Upper lobe of right lung (tissue), 1 donor: ENCODE data around the gene STK33. TPM values are rescaled to one million over a fixed set of nuclear protein-coding genes. Genes with fewer than 3 reads are reported as not detected.

Experiments used
- ATAC-seq: fragments of 200-7000 bp; cut with Tn5 transposase; one replicate; pipeline ENCODE4 v1.9.1; 2020; ENCODE audit warnings: mild to moderate bottlenecking, moderate library complexity
- DNase-seq: peaks from one replicate; pipeline ENCODE4 v3.0.0-alpha.2; 2020
- H3K27ac ChIP-seq: fragments of 200-600 bp; one replicate; pipeline ENCODE4 v1.8.0; 2022
- H3K27me3 ChIP-seq: fragments of 200-600 bp; one replicate; pipeline ENCODE4 v1.8.0; 2022; ENCODE audit warnings: mild to moderate bottlenecking
- H3K36me3 ChIP-seq: fragments of 200-600 bp; one replicate; pipeline ENCODE4 v1.8.0; 2022
- H3K4me1 ChIP-seq: fragments of 200-600 bp; one replicate; pipeline ENCODE4 v1.8.0; 2022
- H3K4me3 ChIP-seq: fragments of 200-600 bp; one replicate; pipeline ENCODE4 v1.8.0; 2022; ENCODE audit warnings: mild to moderate bottlenecking
- H3K9me3 ChIP-seq: fragments of 200-600 bp; one replicate; pipeline ENCODE4 v1.8.0; 2022
- intact Hi-C: fragments of 100-400 bp; cut with DNase I; formaldehyde crosslinking; loops from one replicate; pipeline ENCODE4 v1.11.0; 2022
- total RNA-seq: library from RNA; stranded (reverse); fragmentation: NEBNext Ultra II Directional; extraction: Animal tissue kit (Norgen Biotek cat#: 25700); gene quantifications from one replicate; pipeline ENCODE4 v1.2.1, GENCODE V29; 2021
- TF ChIP-seq, protein P1 (sequence below): fragments of 200-600 bp; IDR thresholded peaks from one replicate; pipeline ENCODE4 v1.8.0; 2022; ENCODE audit warnings: antibody characterized with exemption
- donor health status: DM: no; HTN: yes; CAD: no; lungs with severe emphysema.

The STK33 gene
- total RNA-seq, 1 donor from 2014 or later = 9.4 TPM

DNA sequence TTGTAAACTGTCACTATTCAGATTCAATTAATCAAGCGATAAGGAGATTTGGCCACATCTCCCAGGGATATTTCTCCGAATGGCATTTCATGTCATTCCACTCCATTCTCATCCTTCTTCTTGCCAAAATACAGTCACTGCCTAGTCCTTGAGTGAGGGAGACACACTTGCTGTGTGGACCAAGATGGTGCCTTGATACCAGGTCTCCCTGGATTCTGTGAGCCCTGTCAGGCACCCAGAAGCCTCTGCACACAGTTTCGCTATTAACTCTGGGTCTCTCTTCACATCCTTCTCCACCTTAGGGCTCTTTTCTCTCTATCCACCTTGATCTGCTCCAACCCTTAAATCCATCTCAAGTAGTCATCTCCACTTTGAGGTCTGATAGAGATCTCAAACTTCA lies 210.4 kb downstream of the STK33 start:
- TF ChIP-seq, protein P1, sequence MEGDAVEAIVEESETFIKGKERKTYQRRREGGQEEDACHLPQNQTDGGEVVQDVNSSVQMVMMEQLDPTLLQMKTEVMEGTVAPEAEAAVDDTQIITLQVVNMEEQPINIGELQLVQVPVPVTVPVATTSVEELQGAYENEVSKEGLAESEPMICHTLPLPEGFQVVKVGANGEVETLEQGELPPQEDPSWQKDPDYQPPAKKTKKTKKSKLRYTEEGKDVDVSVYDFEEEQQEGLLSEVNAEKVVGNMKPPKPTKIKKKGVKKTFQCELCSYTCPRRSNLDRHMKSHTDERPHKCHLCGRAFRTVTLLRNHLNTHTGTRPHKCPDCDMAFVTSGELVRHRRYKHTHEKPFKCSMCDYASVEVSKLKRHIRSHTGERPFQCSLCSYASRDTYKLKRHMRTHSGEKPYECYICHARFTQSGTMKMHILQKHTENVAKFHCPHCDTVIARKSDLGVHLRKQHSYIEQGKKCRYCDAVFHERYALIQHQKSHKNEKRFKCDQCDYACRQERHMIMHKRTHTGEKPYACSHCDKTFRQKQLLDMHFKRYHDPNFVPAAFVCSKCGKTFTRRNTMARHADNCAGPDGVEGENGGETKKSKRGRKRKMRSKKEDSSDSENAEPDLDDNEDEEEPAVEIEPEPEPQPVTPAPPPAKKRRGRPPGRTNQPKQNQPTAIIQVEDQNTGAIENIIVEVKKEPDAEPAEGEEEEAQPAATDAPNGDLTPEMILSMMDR = no peak
- Histone ChIP-seq H3K4me3 (no peak overlapping the region), H3K36me3 (no peaks in the 10 kb centered on the region), H3K27ac (no peak overlapping the region), H3K27me3 (no peaks in the 10 kb centered on the region), H3K9me3 (no peaks in the 10 kb centered on the region), H3K4me1 (no peaks in the 10 kb centered on the region)
- intact Hi-C loops = no loop called here
- DNase-seq (no peak), ATAC-seq (no peak)

- Histone ChIP-seq H3K27me3 (no peaks in the 10 kb centered on the region), H3K4me1 (no peaks in the 10 kb centered on the region), H3K36me3 (no peaks in the 10 kb centered on the region), H3K4me3 (no peak overlapping the region), H3K9me3 (no peaks in the 10 kb centered on the region), H3K27ac (no peak overlapping the region)
- DNase-seq (no peak), ATAC-seq (no peak)
- intact Hi-C loops = no loop called here
- TF ChIP-seq, protein P1 = no peak
Measured at GRCh38 chr11:8383227-8383626, 210.8 kb downstream of the STK33 start.

DNA sequence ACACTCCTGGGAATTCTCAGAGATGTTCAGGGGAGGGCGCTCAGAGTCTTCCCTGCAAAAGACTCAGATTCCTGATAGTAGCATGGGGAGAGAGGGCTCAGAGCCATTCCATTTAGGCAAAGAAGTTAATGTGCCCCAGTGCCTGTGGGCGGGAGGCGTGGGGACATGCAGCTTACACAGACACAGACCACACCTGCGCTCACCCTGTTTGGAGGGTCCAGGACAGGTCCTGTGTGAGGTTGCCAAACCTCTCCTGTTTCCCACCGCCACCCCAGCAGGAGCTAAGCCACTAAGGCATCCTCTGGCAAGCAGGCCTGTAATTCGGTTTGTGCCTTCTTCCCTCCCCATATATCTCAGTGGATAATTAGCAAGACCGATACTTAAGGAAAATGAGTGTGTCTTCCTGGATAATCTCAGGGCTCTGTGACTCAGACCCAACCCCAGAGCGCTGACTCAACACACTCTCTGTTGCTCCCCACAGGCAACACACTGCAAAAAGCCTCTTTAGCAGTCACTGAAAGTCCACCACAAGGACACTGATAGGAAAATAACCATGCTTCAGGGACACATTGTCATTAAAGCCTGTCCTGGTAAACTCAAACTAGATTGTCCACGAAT lies 211.5 kb downstream of the STK33 start:
- no peak overlapping the region for H3K4me3 ChIP-seq
- DNase-seq = peak; percentile 49
- intact Hi-C loops = no loop called here
- TF ChIP-seq, protein P1 = no peak
- H3K36me3 ChIP-seq = no peaks in the 10 kb centered on the region
- no peaks in the 10 kb centered on the region for H3K4me1 ChIP-seq
- H3K27ac ChIP-seq = no peak overlapping the region
- H3K27me3 ChIP-seq = no peaks in the 10 kb centered on the region
- no peaks in the 10 kb centered on the region for H3K9me3 ChIP-seq
- ATAC-seq = peak; percentile 7

DNA sequence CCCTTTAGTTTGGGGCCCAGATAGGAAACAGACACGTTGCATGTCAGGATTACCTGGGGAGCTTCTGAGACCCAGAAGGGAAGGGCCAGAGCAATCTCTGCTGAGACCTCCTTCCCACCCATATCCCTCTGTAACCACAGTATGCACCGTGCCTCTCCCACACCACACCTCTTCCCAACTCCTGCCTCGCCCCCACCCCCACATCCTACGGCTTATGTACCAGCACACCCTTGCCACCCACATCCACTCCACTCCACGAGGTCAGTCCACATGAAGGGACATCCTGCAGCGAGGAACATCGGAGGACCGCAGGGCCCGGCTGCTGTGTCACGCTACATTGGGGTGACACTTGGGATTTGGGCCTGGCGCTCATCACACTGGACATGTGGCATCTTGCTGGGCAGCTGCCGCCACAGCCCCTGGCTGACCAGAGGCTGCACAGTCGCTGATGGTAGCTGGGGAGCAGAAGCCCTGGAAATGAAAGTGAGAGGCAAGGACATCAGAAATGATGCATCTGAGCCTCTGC lies 212.1 kb downstream of the STK33 start:
- no peak overlapping the region for H3K4me3 ChIP-seq
- intact Hi-C loops = no loop called here

DNA sequence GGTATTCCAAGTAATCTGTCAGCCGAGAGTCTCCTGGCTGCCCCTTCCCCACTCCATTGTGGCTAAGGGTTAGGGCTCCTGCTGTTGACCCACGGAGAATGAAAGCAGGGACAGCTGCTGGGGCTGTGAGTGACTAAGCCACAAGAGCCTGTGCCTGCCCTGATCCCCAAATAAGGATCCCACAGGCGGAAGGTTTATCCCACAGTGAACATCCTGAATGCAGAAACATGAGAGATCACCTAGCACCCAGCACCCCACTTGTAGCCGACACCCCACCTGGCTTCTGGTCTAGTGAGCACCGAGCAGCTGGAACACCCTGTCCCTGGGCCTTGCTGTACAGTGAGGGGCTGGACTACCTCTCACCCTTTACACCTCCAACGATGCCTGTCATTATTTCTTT lies 212.7 kb downstream of the STK33 start:
- Histone ChIP-seq H3K9me3 (no peaks in the 10 kb centered on the region), H3K4me1 (no peaks in the 10 kb centered on the region), H3K27ac (no peak overlapping the region), H3K36me3 (no peaks in the 10 kb centered on the region), H3K27me3 (no peaks in the 10 kb centered on the region), H3K4me3 (no peak overlapping the region)
- intact Hi-C loops = no loop called here
- ATAC-seq = no peak
- peak; percentile 23 for DNase-seq
- TF ChIP-seq, protein P1 = no peak

More for the DNA sequence above, 212.1 kb downstream of the STK33 start:
- no peaks in the 10 kb centered on the region for H3K36me3 ChIP-seq
- TF ChIP-seq, protein P1 = no peak
- no peaks in the 10 kb centered on the region for H3K27me3 ChIP-seq
- no peaks in the 10 kb centered on the region for H3K4me1 ChIP-seq
- H3K9me3 ChIP-seq = no peaks in the 10 kb centered on the region
- no peak overlapping the region for H3K27ac ChIP-seq
- DNase-seq (peak; percentile 60), ATAC-seq (no peak)
